ENCODE measurements around the gene LYL1. TPM values are rescaled to one million over a fixed set of nuclear protein-coding genes. Genes with fewer than 3 reads are reported as not detected.

The LYL1 gene
- total and polyA plus RNA-seq, 8 donors: 5.3 to 32.9 (median 9.9) TPM

GRCh38 chr19:13092158-13092543 lies 10.5 kb downstream of the LYL1 start:
- TF ChIP-seq, protein P1, sequence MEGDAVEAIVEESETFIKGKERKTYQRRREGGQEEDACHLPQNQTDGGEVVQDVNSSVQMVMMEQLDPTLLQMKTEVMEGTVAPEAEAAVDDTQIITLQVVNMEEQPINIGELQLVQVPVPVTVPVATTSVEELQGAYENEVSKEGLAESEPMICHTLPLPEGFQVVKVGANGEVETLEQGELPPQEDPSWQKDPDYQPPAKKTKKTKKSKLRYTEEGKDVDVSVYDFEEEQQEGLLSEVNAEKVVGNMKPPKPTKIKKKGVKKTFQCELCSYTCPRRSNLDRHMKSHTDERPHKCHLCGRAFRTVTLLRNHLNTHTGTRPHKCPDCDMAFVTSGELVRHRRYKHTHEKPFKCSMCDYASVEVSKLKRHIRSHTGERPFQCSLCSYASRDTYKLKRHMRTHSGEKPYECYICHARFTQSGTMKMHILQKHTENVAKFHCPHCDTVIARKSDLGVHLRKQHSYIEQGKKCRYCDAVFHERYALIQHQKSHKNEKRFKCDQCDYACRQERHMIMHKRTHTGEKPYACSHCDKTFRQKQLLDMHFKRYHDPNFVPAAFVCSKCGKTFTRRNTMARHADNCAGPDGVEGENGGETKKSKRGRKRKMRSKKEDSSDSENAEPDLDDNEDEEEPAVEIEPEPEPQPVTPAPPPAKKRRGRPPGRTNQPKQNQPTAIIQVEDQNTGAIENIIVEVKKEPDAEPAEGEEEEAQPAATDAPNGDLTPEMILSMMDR (IDR thresholded peaks at IDR 0.05): no peak
- Histone ChIP-seq H3K36me3 (peaks cover 0 to 24% of the 10 kb centered on the region in 2 donors), H3K9me3 (no peaks in the 10 kb centered on the region), H3K4me1 (peaks cover 36 to 47% of the 10 kb centered on the region in 2 donors), H3K27ac (peak overlapping the region; percentile 49 to 85), H3K27me3 (peaks cover 0 to 12% of the 10 kb centered on the region in 2 donors), H3K4me3 (no peak overlapping the region)
- ATAC-seq (no peak), DNase-seq (no peak)
- intact Hi-C loops (cut with DNase I): loop anchor here (5.0 to 10.0 kb wide), 2 partner anchors 105 to 107 kb away; no protein-coding TSS in a partner anchor

DNA sequence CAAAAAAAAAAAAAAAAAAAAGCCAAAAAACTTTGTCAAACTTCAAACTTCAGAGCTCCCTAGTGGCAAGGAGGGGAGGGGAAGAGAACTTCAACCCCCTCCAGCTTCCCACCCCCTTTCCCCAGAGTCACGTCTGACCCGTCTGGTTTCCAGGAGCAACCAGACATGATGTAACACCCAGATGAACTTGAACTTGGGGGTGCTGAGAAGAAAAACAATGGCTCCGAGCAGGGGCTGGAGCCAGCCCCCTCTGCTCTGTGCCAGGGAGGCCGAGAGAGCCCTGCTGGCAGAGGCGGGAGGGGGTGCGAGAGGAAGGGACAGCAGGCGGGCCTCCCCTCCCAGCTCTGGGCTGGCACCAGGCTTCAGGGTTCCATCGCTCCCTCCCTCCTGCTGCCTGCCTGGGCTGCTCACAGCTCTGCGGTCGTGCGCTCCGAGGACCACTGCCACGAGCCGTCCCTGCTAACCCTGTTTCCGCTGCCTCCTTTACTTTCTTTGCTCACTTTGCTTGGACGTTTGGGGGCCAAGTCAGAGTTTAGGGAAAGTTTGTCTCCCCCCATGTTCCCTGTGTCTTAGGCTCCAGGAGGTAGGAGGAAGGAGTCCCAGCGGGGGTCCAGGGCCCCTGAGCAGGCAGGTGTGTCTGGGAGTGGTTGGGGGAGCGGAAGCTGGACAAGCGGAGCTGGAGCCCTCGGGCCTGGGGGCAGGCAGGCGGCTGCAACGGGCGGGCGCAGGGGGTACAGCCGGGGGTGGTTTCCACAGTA lies 11.1 kb downstream of the LYL1 start:
- H3K36me3 ChIP-seq: peaks cover 0 to 24% of the 10 kb centered on the region in 2 donors
- peaks cover 36 to 41% of the 10 kb centered on the region in 2 donors for H3K4me1 ChIP-seq
- H3K4me3 ChIP-seq: no peak overlapping the region
- H3K9me3 ChIP-seq: no peaks in the 10 kb centered on the region
- H3K27me3 ChIP-seq: peaks cover 0 to 9% of the 10 kb centered on the region in 2 donors
- intact Hi-C loops (cut with DNase I): loop anchor here (5.0 to 10.0 kb wide), 2 partner anchors 104 to 107 kb away; no protein-coding TSS in a partner anchor
- H3K27ac ChIP-seq: peak overlapping the region; percentile 49 to 85
- peak in 3 of 4 donors; percentile 72 to 95 (median 88) for DNase-seq
- ATAC-seq: peak; percentile 43
- TF ChIP-seq, protein P1 (IDR thresholded peaks at IDR 0.05): no peak

GRCh38 chr19:13090511-13091231 lies 12.0 kb downstream of the LYL1 start:
- Histone ChIP-seq H3K4me1 (peaks cover 37 to 40% of the 10 kb centered on the region in 2 donors), H3K9me3 (no peaks in the 10 kb centered on the region), H3K4me3 (no peak overlapping the region), H3K36me3 (peaks cover 0 to 24% of the 10 kb centered on the region in 2 donors), H3K27ac (peak overlapping the region; percentile 28 to 85), H3K27me3 (peaks cover 0 to 5% of the 10 kb centered on the region in 2 donors)
- ATAC-seq (no peak), DNase-seq (peak in 1 of 4 donors; percentile 66)
- TF ChIP-seq, protein P1 (IDR thresholded peaks at IDR 0.05): no peak
- intact Hi-C loops (cut with DNase I): loop anchor here (5.0 to 10.0 kb wide), 2 partner anchors 103 to 106 kb away; no protein-coding TSS in a partner anchor

GRCh38 chr19:13089857-13090507 lies 12.7 kb downstream of the LYL1 start:
- Histone ChIP-seq H3K4me3 (no peak overlapping the region), H3K4me1 (peaks cover 37 to 44% of the 10 kb centered on the region in 2 donors), H3K27ac (peak overlapping the region; percentile 28 to 85), H3K27me3 (no peaks in the 10 kb centered on the region), H3K9me3 (no peaks in the 10 kb centered on the region), H3K36me3 (peaks cover 0 to 18% of the 10 kb centered on the region in 2 donors)
- no peak for DNase-seq
- TF ChIP-seq, protein P1 (IDR thresholded peaks at IDR 0.05): no peak
- intact Hi-C loops (cut with DNase I): loop anchor here (5.0 to 10.0 kb wide), 2 partner anchors 103 to 105 kb away; no protein-coding TSS in a partner anchor
- ATAC-seq: no peak

Data from left lung (tissue), 10 donors.